ENCODE results near the gene PNPLA7. TPM values are rescaled to one million over a fixed set of nuclear protein-coding genes. Genes with fewer than 3 reads are reported as not detected.

PNPLA7 gene
- total RNA-seq = 10 to 100 TPM; 13.0 to 34.3 (median 29.2) TPM

- TF ChIP-seq, protein P1, sequence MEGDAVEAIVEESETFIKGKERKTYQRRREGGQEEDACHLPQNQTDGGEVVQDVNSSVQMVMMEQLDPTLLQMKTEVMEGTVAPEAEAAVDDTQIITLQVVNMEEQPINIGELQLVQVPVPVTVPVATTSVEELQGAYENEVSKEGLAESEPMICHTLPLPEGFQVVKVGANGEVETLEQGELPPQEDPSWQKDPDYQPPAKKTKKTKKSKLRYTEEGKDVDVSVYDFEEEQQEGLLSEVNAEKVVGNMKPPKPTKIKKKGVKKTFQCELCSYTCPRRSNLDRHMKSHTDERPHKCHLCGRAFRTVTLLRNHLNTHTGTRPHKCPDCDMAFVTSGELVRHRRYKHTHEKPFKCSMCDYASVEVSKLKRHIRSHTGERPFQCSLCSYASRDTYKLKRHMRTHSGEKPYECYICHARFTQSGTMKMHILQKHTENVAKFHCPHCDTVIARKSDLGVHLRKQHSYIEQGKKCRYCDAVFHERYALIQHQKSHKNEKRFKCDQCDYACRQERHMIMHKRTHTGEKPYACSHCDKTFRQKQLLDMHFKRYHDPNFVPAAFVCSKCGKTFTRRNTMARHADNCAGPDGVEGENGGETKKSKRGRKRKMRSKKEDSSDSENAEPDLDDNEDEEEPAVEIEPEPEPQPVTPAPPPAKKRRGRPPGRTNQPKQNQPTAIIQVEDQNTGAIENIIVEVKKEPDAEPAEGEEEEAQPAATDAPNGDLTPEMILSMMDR (IDR thresholded peaks at IDR 0.05; ENCODE audit: low read depth) = no peak
Measured at GRCh38 chr9:137550231-137550621, at the start of gene PNPLA7. PNPLA7 (minus strand) TSS chr9:137550402; CDS start chr9:137550197, 205 bp downstream.

DNA sequence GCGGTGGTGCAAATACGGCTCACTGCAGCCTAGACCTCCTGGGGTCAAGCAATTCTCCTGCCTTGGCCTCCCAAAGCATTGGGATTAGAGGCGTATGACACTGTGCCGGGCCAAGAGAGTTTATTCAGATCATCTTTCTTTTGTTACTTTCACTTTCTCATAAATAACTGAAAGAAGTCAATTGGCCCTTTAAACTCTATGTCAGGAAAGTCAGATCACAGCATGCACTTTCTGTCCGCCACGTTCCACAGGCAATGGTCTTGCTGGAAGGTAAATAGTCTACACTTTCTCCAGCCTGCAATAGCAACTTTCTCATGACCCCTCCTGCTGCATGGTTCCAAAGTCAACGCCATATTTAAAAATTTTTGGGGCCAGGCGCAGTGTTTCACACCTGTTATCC lies 48.7 kb upstream of the PNPLA7 start:
- TF ChIP-seq, protein P1 (IDR thresholded peaks at IDR 0.05; ENCODE audit: low read depth) = no peak

GRCh38 chr9:137593176-137593575 lies 43.0 kb upstream of the PNPLA7 start:
- TF ChIP-seq, protein P1 (IDR thresholded peaks at IDR 0.05; ENCODE audit: low read depth) = no peak

- TF ChIP-seq, protein P1 (IDR thresholded peaks at IDR 0.05; ENCODE audit: low read depth) = no peak
Measured at GRCh38 chr9:137592767-137593166, 42.6 kb upstream of the PNPLA7 start.

DNA sequence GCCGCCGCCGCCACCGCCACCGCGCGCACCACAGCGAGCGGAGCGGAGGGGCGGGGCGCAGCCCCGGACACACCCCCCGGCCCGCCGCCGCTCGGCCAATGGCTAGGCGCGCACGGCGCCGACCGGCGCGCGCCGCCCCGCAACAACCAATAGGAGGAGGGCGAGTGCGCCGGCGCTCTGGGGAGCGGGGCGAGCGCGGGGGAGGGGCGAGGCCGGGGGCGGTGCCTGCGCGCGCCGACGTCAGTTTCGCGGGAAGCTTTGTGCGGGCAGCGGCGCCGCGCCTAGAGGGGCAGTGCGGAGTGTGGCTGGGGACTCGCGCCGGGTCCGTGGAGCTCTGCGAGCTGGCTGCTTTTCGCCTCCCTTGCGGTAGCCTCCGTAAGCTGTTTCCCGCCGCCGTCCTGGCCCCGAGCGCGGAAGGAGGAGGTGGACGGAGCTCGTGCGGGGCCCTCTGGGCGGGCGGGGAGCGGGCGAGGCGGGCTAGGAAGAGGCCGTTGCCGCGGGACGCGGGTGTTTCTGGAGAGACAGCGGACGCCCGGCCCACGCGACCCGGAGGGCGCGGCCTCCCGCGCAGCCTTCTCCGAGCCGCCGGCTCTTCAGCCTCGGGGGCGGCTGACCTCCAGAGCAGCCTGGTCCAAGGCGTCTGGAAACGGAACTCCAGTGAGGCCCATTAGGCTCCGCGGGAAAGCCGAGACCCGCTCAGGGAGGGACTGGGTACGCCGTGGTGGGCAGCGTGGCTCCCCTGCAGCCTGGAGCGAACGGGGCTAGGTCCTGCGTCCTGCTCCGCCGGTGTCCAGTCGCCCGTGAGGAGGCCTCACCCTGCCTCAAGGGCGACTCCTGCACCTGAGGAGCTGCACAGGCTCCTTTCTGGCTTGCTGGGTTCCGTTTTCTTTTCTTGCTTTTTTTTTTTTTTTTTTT lies 40.5 kb upstream of the PNPLA7 start, which contains the start of gene ZMYND19:
TSS of gene ZMYND19 (minus strand) at position 44 of the 915 bp plus-strand sequence. CDS start 249 bp downstream, outside the sequence.
- TF ChIP-seq, protein P1 (IDR thresholded peaks at IDR 0.05; ENCODE audit: low read depth) = no peak

DNA sequence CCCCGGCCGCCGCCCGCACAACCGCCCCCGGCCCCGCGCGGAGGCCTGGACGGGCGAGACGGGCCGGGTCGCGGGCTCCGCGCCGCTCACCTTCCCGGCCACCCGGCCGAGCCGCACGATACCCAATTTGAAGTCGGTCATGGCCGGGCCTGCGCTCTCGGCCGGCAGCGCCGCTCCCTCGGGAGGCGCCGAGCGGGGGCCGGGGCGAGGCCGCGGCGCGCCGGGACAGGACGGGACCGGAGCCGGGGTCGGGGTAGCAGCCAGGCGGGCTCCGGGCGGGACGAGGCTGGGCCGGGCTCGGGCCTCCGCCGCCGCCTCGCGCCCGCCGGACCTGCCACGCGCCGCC lies 39.9 kb upstream of the PNPLA7 start:
- TF ChIP-seq, protein P1 (IDR thresholded peaks at IDR 0.05; ENCODE audit: low read depth) = no peak

DNA sequence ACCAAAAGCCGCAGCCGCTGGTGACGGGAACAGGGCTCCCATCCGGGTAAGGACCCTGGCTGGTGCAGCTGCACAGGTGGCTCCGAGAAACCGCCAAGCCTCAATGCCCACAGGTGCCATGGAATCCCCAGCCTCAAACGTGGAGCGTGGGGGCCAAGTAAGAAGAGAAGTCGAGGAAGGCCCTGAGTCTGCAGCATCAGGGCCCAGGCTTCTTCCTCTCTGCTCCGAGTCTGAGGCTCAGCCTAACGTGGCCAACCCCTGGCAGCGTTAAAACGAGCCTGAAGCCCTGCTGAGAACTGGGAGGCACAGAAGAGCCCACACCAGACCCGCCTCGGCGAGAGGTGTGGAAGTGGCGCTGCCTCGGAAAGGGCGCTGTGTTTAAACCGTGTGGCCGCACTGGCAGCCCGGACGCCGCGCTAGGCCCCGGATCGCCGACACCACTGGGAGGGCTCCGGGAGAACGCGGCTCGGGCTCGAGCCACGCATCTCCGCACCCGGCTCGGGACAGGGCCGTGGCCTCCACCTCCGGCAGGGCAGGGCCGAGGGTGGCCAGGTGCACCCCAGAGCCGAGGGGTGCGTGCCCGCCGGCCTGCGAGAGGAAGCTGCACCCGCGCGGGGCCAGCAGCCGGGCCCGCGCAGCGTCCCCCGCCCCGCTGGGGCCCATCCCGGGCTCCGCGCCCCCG lies 39.4 kb upstream of the PNPLA7 start:
- TF ChIP-seq, protein P1 (IDR thresholded peaks at IDR 0.05; ENCODE audit: low read depth) = no peak
